Stimulated activated CD4-positive, alpha-beta T cell treated with anti-CD3 and anti-CD28 coated beads, Interleukin-4, amount 100 ng/mL, for 1 hour (primary cell): ENCODE measurements around the gene TUBA3E.
"Not testable (repeated sequence)": the region's sequence is repeated elsewhere in the genome, so short reads cannot be mapped to it uniquely, and the experiment has no call there.

Experiments
- DNase-seq: peaks from one replicate; pipeline ENCODE4 v3.0.0-alpha.2; 2020

TUBA3E gene

DNA sequence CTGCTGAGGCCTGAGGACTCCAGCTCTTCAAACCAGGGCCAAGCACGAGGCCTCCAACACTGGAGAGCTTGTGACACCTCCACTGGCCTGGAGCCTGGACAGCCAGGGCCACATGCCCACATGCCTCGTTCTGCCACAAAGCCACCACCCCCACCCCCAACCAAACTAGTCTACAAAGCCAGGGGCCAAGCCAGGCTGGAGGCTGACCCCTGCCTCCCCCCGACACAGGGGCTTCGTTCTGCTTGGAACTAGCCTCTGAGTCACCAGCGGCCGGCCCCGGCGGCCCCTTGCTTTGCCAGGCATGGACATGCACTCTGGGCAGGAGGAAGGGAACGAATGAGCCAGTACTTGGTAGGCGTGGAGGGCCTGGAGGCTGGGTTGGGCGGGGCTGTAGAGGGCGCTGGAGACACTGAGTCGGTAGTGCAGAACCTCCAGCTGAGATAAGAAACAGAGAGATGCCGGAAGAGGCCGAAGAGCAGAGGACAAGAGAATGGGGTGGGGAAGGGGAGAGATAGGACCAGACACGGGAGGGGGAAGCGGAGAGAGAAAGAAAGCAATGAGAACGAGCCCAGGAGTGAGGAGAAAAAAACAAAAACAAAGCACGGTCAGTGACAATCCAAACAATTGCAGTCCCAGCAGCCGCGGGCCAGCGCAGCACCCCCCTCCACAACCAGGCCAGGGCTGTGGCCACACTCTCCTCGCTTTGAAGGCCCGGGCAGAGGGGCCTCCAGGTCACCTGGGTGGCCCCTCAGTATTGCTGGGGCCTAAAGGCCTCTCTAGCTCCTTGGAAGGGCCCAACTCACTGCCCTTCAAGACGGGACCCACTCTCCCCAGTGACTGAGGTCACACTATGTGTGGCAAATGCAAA, 37.2 kb downstream of the TUBA3E start:
- not testable (repeated sequence) for DNase-seq

DNA sequence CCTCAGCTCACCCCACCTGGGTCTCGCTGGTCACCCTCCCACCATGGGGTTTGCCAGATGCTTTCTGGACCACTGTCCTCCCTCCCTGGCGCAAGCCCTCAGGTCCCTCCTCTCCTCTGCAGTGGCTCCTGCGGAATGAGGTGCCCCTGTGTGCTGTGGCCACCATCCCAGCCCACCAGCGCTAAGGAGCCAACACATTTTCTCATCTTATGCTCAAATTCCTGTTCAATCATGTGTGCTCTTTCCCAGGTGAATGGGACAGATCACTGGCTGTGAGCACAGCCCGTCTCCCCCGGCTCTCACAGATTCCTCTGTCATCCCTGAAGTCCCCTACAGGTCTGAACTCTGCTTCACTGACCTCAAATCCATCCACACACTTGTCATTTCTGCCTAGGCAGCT, 38.1 kb downstream of the TUBA3E start:
- no peak for DNase-seq

- not testable (repeated sequence) for DNase-seq
Measured at GRCh38 chr2:130159376-130159775, 38.9 kb downstream of the TUBA3E start.

DNA sequence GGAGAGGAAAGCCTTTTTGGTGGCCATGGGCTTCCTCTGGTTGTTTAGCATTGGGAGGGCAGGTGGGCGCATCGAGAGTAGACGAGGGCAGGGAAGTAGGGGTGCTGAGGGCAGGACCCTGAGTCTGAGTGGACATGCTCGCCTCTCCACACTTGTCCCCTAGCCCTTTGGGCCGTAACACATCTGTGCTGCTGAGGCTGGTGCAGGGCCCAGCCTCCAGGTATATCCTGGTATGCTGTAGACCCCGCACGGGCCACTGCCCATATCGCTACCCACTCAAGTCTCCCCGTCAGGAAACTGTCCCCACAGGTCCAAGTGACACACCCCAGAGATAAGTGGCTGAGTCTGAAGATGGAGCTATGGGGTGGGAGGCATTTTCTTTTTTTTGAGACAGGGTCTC, 39.6 kb downstream of the TUBA3E start:
- DNase-seq: no peak

DNA sequence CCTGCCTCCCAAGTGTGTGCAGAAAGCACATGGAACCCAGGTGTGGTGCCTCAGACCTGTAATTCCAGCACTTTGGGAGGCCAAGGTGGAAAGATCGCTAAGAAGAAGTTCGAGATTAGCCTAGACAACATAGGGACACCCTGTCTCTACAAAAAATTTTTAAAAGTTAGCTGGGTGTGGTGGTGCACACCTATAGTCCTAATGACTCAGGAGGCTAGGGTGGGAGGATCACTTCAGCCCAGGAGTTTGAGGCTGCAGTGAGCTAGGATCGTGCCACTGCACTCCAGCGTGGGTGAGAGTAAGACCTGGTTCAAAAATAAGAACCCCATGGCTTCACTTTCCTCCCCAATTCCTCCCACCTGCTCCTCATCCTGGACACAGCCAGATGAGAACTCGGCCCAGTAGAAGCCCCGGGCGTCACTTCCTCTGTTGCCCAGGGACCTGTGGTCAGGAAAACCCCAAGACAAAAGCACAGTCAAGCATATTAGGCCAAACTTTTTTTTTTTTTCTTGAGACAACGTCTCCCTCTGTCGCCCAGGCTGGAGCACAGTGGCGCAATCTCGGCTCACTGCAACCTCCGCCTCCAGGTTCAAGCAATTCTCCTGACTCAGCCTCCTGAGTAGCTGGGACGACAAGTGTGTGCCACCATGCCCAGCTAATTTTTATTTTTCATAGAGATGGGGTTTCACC, 40.3 kb downstream of the TUBA3E start:
- DNase-seq: not testable (repeated sequence)

GRCh38 chr2:130157354-130157753, 40.9 kb downstream of the TUBA3E start:
- not testable (repeated sequence) for DNase-seq

GRCh38 chr2:130156624-130157004, 41.6 kb downstream of the TUBA3E start:
- DNase-seq: no peak

DNA sequence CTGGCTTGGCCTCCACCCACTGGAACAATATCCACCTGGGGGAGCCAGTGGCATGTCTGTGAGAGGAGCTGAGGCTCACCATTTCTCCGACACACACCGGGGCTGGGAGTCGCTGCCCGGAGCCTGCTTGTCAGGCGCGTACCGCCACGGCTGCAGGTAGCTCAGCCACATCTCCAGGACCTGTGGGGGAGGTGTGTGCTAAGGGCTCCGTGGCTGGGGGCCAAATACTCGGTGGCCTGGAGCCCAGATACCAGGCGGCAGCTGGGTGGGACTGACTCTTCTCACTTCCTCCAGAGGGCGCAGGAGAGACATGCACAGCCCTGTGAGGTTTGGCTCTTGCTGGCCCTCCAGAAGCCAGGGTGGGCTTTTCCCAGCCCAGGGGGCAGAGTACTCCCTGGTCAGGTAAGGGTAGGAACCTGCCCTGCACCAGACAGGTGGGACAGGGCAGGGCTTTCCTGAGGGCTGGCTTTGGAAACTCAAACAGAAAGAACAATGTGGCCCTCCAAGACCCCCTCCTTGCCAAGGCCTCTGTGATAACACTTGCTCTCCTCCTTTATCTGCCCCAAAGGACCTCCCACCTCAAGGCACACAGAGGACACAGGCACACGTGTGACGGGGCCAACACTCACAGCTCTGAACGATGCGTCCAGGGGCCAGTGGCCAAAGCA, 42.1 kb downstream of the TUBA3E start:
- not testable (repeated sequence) for DNase-seq

- DNase-seq: no peak
Measured at GRCh38 chr2:130154773-130155765, 43.2 kb downstream of the TUBA3E start.

DNA sequence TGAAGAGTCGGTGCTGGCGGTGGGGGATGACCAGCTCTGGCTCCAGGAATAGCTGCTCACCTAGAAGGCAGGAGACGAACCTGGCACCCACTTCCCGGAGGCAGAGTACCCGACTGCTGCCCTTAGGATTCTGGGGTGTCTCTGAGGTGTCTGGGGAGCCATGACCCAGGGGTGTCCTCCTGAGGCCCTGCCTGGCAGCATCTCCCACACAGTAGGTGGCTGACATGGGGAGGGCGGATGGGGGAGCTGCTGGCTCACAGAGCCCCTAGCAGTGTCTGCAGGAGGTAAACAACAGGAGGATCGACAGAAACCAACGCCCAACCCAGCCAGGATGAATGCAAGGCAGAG, 43.8 kb downstream of the TUBA3E start:
- DNase-seq: not testable (repeated sequence)

- not testable (repeated sequence) for DNase-seq
Measured at GRCh38 chr2:130153721-130154422, 44.4 kb downstream of the TUBA3E start.

GRCh38 chr2:130152816-130153595, 45.2 kb downstream of the TUBA3E start:
- no peak for DNase-seq

DNA sequence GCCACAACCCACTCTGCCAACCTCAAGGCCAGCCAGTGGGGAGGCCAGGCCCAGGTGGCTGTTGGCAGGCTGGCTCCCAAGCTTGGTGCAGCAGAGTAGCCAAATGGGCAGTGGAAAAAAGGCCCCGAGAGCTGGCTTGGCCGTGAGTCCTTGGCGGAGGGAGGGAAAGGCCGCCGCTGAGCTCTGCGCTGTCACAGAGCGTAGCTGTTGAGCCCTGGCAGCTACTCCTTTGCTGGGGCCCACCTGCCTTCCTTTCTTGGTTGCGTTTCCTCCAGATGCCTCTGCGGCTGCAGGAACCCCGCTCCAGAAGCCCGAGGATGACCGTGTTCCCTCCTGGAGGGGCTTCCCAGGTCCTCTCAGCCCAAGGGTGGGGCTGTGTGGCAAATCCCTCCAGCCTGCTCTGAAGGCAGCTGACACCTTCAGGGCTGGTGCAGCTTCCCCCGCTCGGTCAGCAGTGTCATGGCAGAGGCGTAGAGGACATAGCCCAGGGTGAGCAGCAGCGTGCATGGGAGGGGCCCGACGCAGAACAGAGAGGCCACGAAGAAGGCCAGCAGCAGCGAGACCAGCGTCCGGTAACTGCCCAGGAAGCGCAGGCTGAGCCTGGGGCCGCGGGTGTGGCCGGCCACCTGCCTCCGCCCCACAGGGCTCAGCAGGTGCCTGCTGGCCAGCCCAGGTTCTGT, 46.0 kb downstream of the TUBA3E start:
- DNase-seq: not testable (repeated sequence)

GRCh38 chr2:130151145-130151512, 47.1 kb downstream of the TUBA3E start:
- not testable (repeated sequence) for DNase-seq

- no peak for DNase-seq
Measured at GRCh38 chr2:130150181-130151144, 47.8 kb downstream of the TUBA3E start.

GRCh38 chr2:130148515-130148914, 49.7 kb downstream of the TUBA3E start:
- DNase-seq: not testable (repeated sequence)

DNA sequence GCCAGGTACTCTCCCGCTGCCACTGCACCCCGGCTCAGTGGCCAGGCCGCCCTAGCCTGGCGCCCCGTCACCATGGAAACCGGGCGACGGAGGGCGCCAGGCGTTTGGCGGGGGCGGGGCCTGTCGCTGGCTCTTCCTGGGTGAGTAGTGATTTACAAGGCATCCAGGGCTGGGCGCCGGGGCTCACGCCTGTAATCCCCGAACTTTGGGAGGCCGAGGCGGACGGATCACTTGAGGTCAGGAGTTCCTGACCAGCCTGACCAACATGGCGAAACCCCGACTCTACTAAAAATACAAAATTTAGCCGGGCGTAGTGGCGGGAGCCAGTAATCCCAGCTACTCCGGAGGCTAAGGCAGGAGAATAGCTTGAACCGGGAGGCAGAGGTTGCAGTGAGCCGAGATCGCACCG, 53.2 kb downstream of the TUBA3E start, which contains the start of gene CCDC74B:
TSS of gene CCDC74B (minus strand) at position 107 of the 409 bp plus-strand sequence. CDS start 116 bp downstream, outside the sequence.
- DNase-seq: peak; percentile 51

DNA sequence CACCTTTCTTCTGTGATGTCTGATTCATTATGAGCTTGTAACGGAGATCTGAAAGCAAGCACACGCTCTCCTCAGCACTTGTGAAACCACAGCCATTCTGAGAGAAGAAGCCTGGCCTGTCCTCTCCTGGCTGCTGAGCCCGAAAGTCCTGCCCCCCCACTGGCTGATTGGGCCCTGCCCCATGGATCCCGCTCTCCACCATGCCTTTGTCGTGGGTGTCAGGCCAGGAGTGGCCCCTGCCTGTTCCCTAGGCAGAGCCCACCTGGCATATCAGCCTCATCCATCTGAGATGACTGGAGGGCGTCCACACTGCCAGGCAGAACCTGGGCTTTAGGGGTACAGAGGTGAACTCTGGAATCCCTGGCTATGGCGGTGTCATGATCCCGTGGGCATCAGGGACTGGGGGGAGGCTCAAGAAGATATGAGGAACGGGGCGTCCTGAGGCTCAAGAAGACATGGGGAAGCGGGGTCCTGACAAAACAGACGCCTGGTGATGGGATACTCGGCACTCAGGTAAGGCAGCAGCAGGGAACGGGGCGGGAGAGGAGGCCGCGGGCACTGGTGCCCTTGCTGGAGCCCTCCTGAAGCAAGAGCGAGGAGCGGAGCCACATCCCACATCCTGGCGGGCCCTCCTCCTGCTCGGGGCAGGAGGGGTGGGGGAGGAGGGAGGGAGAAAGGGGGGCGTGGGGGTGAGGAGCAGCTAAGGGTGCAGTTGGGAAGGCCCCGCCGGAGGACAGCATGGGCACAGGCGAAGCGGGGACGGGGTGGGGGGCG, 54.8 kb downstream of the TUBA3E start:
- not testable (repeated sequence) for DNase-seq
